ENCODE measurements around the gene SCN2B.

DNA sequence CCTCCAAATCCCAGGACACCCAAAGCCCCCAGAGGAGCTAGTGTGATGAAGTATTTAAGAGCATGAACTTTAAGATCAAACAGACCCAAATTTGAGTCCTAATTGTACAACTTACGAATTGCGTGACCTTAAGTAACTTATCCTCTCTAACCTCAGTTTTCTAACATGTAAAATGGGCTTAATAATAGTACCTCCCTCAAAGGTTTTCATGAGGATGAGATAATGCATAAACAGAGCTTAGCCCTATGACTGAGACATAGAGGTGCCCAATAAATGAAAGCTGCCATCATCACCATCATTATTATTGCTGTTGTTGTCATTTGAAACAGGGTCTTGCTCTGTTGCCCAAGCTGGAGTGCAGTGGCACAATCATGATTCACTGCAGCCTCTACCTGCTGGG, 9.2 kb downstream of the SCN2B start:
- TF ChIP-seq, protein P1, sequence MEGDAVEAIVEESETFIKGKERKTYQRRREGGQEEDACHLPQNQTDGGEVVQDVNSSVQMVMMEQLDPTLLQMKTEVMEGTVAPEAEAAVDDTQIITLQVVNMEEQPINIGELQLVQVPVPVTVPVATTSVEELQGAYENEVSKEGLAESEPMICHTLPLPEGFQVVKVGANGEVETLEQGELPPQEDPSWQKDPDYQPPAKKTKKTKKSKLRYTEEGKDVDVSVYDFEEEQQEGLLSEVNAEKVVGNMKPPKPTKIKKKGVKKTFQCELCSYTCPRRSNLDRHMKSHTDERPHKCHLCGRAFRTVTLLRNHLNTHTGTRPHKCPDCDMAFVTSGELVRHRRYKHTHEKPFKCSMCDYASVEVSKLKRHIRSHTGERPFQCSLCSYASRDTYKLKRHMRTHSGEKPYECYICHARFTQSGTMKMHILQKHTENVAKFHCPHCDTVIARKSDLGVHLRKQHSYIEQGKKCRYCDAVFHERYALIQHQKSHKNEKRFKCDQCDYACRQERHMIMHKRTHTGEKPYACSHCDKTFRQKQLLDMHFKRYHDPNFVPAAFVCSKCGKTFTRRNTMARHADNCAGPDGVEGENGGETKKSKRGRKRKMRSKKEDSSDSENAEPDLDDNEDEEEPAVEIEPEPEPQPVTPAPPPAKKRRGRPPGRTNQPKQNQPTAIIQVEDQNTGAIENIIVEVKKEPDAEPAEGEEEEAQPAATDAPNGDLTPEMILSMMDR (IDR thresholded peaks at IDR 0.05): no peak
- TF ChIP-seq MYBL2 (CRISPR knock-in tag; IDR thresholded peaks at IDR 0.05): no peak

All from WTC11 (cell line).